ENCODE data around the gene DIAPH1. TPM values are rescaled to one million over a fixed set of nuclear protein-coding genes. Genes with fewer than 3 reads are reported as not detected.

Gene DIAPH1
- total and polyA plus RNA-seq, 8 donors = 48.1 to 137 (median 60.2) TPM

- peaks cover 0 to 9% of the 10 kb centered on the region in 2 donors for H3K27me3 ChIP-seq
These were observed 105.7 kb downstream of the DIAPH1 start for GRCh38 chr5:141512911-141513626.

GRCh38 chr5:141512390-141512910 lies 106.3 kb downstream of the DIAPH1 start:
- peaks cover 0 to 45% of the 10 kb centered on the region in 2 donors for H3K36me3 ChIP-seq
- H3K4me3 ChIP-seq = peak overlapping the region; percentile 31 to 49
- DNase-seq (peak in 3 of 4 donors; percentile 79 to 94 (median 83)), ATAC-seq (peak; percentile 66)
- peak overlapping the region; percentile 83 to 87 for H3K27ac ChIP-seq
- intact Hi-C loops (cut with DNase I) = no loop called here
- peaks cover 0 to 9% of the 10 kb centered on the region in 2 donors for H3K27me3 ChIP-seq
- H3K4me1 ChIP-seq = peaks cover 28 to 81% of the 10 kb centered on the region in 2 donors
- peak; percentile 81 to 82 for TF ChIP-seq CTCF (IDR thresholded peaks at IDR 0.05)
- no peaks in the 10 kb centered on the region for H3K9me3 ChIP-seq

More at GRCh38 chr5:141512911-141513626, 105.7 kb downstream of the DIAPH1 start:
- H3K36me3 ChIP-seq = peaks cover 0 to 50% of the 10 kb centered on the region in 2 donors
- H3K4me3 ChIP-seq = peak overlapping the region; percentile 31 to 49
- peak overlapping the region; percentile 83 to 87 for H3K27ac ChIP-seq
- peaks cover 25 to 81% of the 10 kb centered on the region in 2 donors for H3K4me1 ChIP-seq
- no peak for TF ChIP-seq CTCF (IDR thresholded peaks at IDR 0.05)
- no peaks in the 10 kb centered on the region for H3K9me3 ChIP-seq
- peak; percentile 29 for ATAC-seq
- intact Hi-C loops (cut with DNase I) = no loop called here
- peak in 2 of 4 donors; percentile 59 to 80 for DNase-seq

- Histone ChIP-seq H3K9me3 (no peaks in the 10 kb centered on the region), H3K36me3 (peaks cover 0 to 39% of the 10 kb centered on the region in 2 donors), H3K4me1 (peaks cover 31 to 81% of the 10 kb centered on the region in 2 donors), H3K27me3 (peaks cover 0 to 9% of the 10 kb centered on the region in 2 donors), H3K4me3 (no peak overlapping the region), H3K27ac (peak overlapping the region; percentile 83 to 87)
- intact Hi-C loops (cut with DNase I) = no loop called here
- TF ChIP-seq CTCF (IDR thresholded peaks at IDR 0.05) = no peak
- DNase-seq = no peak
- ATAC-seq = no peak
These were observed 107.0 kb downstream of the DIAPH1 start for GRCh38 chr5:141511771-141512325.

- no peaks in the 10 kb centered on the region for H3K9me3 ChIP-seq
- H3K27me3 ChIP-seq = peaks cover 0 to 9% of the 10 kb centered on the region in 2 donors
- no peak overlapping the region for H3K4me3 ChIP-seq
- peaks cover 29 to 76% of the 10 kb centered on the region in 2 donors for H3K4me1 ChIP-seq
- intact Hi-C loops (cut with DNase I) = no loop called here
- no peak for ATAC-seq
- no peak for DNase-seq
- H3K36me3 ChIP-seq = peaks cover 0 to 31% of the 10 kb centered on the region in 2 donors
- peak overlapping the region in 1 of 2 donors; percentile 13 for H3K27ac ChIP-seq
- TF ChIP-seq CTCF (IDR thresholded peaks at IDR 0.05) = no peak
These were observed 107.8 kb downstream of the DIAPH1 start for GRCh38 chr5:141510850-141511601.
